Measurements from ENCODE around the gene PPARA.

DNA sequence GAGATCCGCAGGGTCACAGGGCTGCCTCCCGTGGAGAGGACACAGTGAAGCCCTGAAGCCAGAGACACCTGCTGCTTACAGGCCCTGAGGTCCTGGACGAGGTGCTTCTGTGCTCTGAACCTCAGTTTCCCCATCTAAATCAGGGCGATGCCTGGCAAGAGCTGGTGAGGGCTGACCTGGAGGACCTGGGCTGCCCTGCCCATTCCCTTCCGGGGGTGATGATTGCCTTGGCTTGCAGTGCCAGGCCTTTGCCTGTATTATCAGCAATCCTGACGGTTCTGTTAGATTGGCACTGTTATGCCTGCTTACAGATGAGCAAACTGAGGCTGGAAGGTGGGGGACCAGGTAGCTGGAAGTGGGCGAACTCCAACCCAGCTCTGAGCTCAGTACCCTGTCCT lies 138.5 kb downstream of the PPARA start:
- TF ChIP-seq MXI1 (conservative IDR thresholded peaks at IDR 0.05; ENCODE audit: poor library complexity, severe bottlenecking) = no peak
- TF ChIP-seq, protein P1, sequence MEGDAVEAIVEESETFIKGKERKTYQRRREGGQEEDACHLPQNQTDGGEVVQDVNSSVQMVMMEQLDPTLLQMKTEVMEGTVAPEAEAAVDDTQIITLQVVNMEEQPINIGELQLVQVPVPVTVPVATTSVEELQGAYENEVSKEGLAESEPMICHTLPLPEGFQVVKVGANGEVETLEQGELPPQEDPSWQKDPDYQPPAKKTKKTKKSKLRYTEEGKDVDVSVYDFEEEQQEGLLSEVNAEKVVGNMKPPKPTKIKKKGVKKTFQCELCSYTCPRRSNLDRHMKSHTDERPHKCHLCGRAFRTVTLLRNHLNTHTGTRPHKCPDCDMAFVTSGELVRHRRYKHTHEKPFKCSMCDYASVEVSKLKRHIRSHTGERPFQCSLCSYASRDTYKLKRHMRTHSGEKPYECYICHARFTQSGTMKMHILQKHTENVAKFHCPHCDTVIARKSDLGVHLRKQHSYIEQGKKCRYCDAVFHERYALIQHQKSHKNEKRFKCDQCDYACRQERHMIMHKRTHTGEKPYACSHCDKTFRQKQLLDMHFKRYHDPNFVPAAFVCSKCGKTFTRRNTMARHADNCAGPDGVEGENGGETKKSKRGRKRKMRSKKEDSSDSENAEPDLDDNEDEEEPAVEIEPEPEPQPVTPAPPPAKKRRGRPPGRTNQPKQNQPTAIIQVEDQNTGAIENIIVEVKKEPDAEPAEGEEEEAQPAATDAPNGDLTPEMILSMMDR (IDR thresholded peaks at IDR 0.05; ENCODE audit: poor library complexity, severe bottlenecking) = no peak
